CD4-positive, alpha-beta T cell (primary cell): ENCODE results near the gene UNC79. TPM values are rescaled to one million over a fixed set of nuclear protein-coding genes. Genes with fewer than 3 reads are reported as not detected.
A peak's percentile ranks its signal among the peaks of the same experiment; 100 is the strongest.

Source experiments
- ATAC-seq: fragments of 200-7000 bp; cut with Tn5 transposase; one replicate; pipeline ENCODE4 v1.10.0; 2022; ENCODE audit warnings: mild to moderate bottlenecking; ENCODE audit not compliant: poor library complexity
- CTCF ChIA-PET: fragments of 350-600 bp; sonication (Branson Sonifier 250); formaldehyde crosslinking; loops from one replicate; lab custom pipeline; 2021; ENCODE audit warnings: antibody characterized with exemption, inconsistent platforms; lab: Charles Lee
- POLR2A ChIA-PET: fragments of 350-600 bp; sonication (Branson Sonifier 250); formaldehyde crosslinking; loops from one replicate; lab custom pipeline; 2021; ENCODE audit warnings: antibody characterized with exemption, inconsistent platforms; lab: Charles Lee
- DNase-seq, 14 experiments: peaks; one replicate each; pipeline ENCODE4 v3.0.0-alpha.2; 2013 to 2020; ENCODE audit warnings: mixed read lengths in 2 of 14
- H3K27ac ChIP-seq, 2 donors: one replicate each; pipeline versions ENCODE4 v1.5.1 to v1.7.0; 2013; ENCODE audit warnings: low read length in 2 of 2, low read depth in 1 of 2, mild to moderate bottlenecking in 1 of 2
- H3K27me3 ChIP-seq, 2 experiments: 1 replicate in 1 of 2; 2 replicates in 1 of 2; pipeline versions ENCODE4 v1.6.1 to v1.7.0; 2013; ENCODE audit warnings: low read length in 2 of 2, control low read depth in 1 of 2, mild to moderate bottlenecking in 1 of 2, moderate library complexity in 1 of 2; ENCODE audit not compliant: insufficient read depth in 2 of 2, control insufficient read depth in 1 of 2
- H3K36me3 ChIP-seq: one replicate; pipeline ENCODE4 v1.6.1; 2013; ENCODE audit warnings: low read length, control low read depth; ENCODE audit not compliant: insufficient read depth
- H3K4me1 ChIP-seq: one replicate; pipeline ENCODE4 v1.6.1; 2013; ENCODE audit warnings: low read length, control low read depth; ENCODE audit not compliant: insufficient read depth
- H3K4me3 ChIP-seq: one replicate; pipeline ENCODE4 v1.5.1; 2013; ENCODE audit warnings: mild to moderate bottlenecking, low read length, moderate library complexity
- H3K9me3 ChIP-seq, 2 experiments: 1 replicate in 1 of 2; 2 replicates in 1 of 2; pipeline versions ENCODE4 v1.6.1 to v1.7.0; 2013; ENCODE audit warnings: low read length in 2 of 2, mild to moderate bottlenecking in 2 of 2, control low read depth in 1 of 2, moderate library complexity in 1 of 2; ENCODE audit not compliant: control insufficient read depth in 1 of 2, insufficient read depth in 1 of 2
- H3K27ac Mint-ChIP-seq: one replicate; pipeline ENCODE4 v1.8.0; 2020; ENCODE audit warnings: mixed read lengths
- H3K27me3 Mint-ChIP-seq: one replicate; pipeline ENCODE4 v1.8.0; 2021; ENCODE audit warnings: mixed read lengths
- H3K36me3 Mint-ChIP-seq: one replicate; pipeline ENCODE4 v1.8.0; 2021; ENCODE audit warnings: low read depth, mixed read lengths
- H3K4me1 Mint-ChIP-seq: one replicate; pipeline ENCODE4 v1.8.0; 2021; ENCODE audit warnings: low read depth, mixed read lengths
- H3K4me3 Mint-ChIP-seq: one replicate; pipeline ENCODE4 v1.8.0; 2020; ENCODE audit warnings: mild to moderate bottlenecking, mixed read lengths
- H3K9me3 Mint-ChIP-seq: one replicate; pipeline ENCODE4 v1.8.0; 2020; ENCODE audit warnings: mixed read lengths
- CTCF ChIP-seq: fragments of 200-600 bp; IDR thresholded peaks from one replicate; pipeline ENCODE4 v1.8.0; 2022; ENCODE audit warnings: antibody characterized with exemption, mild to moderate bottlenecking
- intact Hi-C, 2 experiments: fragments of 100-400 bp; cut with DNase I in 1 of 2; cut with micrococcal nuclease in 1 of 2; formaldehyde crosslinking; loops; one replicate each; pipeline versions ENCODE4 v1.15.1 to v1.9.0; 2023 to 2025; cut with DNase I, micrococcal nuclease
- total RNA-seq, 174 experiments: library from RNA in 2 of 174; stranded (reverse) in 2 of 174; gene quantifications; one replicate each; pipeline ENCODE4 v1.2.3 and lab custom pipeline; 2021 to 2026

UNC79 gene
- total RNA-seq, 2 experiments from 2014 or later, result not detected

GRCh38 chr14:93395231-93395630 is 35.5 kb upstream of the UNC79 start:
- intact Hi-C loops, result no loop called here
- H3K4me1 ChIP-seq, result no peaks in the 10 kb centered on the region
- no peaks in the 10 kb centered on the region for H3K36me3 Mint-ChIP-seq
- peaks cover 9% of the 10 kb centered on the region for H3K9me3 Mint-ChIP-seq
- peaks cover 0 to 16% of the 10 kb centered on the region in 2 experiments for H3K27me3 ChIP-seq
- H3K4me3 ChIP-seq, result no peak overlapping the region
- DNase-seq (peak in 2 of 14 experiments; percentile 17 to 37), ATAC-seq (no peak)
- no peak overlapping the region for H3K27ac ChIP-seq
- no peaks in the 10 kb centered on the region for H3K4me1 Mint-ChIP-seq
- no peak for TF ChIP-seq CTCF
- ChIA-PET CTCF (no interaction called here), POLR2A (no interaction called here)
- peaks cover 48% of the 10 kb centered on the region for H3K27me3 Mint-ChIP-seq
- peaks cover 0 to 13% of the 10 kb centered on the region in 2 experiments for H3K9me3 ChIP-seq
- H3K27ac Mint-ChIP-seq, result no peak overlapping the region
- H3K36me3 ChIP-seq, result no peaks in the 10 kb centered on the region
- no peak overlapping the region for H3K4me3 Mint-ChIP-seq

- Mint-ChIP-seq H3K4me3 (no peak overlapping the region), H3K9me3 (peaks cover 9% of the 10 kb centered on the region), H3K4me1 (no peaks in the 10 kb centered on the region), H3K36me3 (no peaks in the 10 kb centered on the region), H3K27me3 (peaks cover 50% of the 10 kb centered on the region), H3K27ac (no peak overlapping the region)
- no peak for DNase-seq
- Histone ChIP-seq H3K9me3 (peaks cover 0 to 13% of the 10 kb centered on the region in 2 experiments), H3K4me3 (no peak overlapping the region), H3K36me3 (no peaks in the 10 kb centered on the region), H3K4me1 (no peaks in the 10 kb centered on the region), H3K27ac (no peak overlapping the region), H3K27me3 (peaks cover 0 to 16% of the 10 kb centered on the region in 2 experiments)
- CTCF ChIA-PET, result no interaction called here
- TF ChIP-seq CTCF, result no peak
- ATAC-seq, result no peak
- POLR2A ChIA-PET, result no interaction called here
- intact Hi-C loops, result no loop called here
Measured at GRCh38 chr14:93396456-93396855, 34.3 kb upstream of the UNC79 start.

- Histone ChIP-seq H3K27ac (no peak overlapping the region), H3K36me3 (no peaks in the 10 kb centered on the region), H3K27me3 (peaks cover 0 to 16% of the 10 kb centered on the region in 2 experiments), H3K4me3 (no peak overlapping the region), H3K9me3 (peaks cover 0 to 13% of the 10 kb centered on the region in 2 experiments), H3K4me1 (no peaks in the 10 kb centered on the region)
- intact Hi-C loops, result no loop called here
- no peak for TF ChIP-seq CTCF
- ChIA-PET POLR2A (no interaction called here), CTCF (no interaction called here)
- H3K4me3 Mint-ChIP-seq, result no peak overlapping the region
- H3K36me3 Mint-ChIP-seq, result no peaks in the 10 kb centered on the region
- no peak overlapping the region for H3K27ac Mint-ChIP-seq
- ATAC-seq, result no peak
- no peak for DNase-seq
- peaks cover 53% of the 10 kb centered on the region for H3K27me3 Mint-ChIP-seq
- H3K4me1 Mint-ChIP-seq, result no peaks in the 10 kb centered on the region
- peaks cover 9% of the 10 kb centered on the region for H3K9me3 Mint-ChIP-seq
Measured at GRCh38 chr14:93398491-93398890, 32.2 kb upstream of the UNC79 start.
